ENCODE results near the gene ENTPD8.
A peak's percentile ranks its signal among the peaks of the same experiment; 100 is the strongest.
"Not testable (repeated sequence)": the region's sequence is repeated elsewhere in the genome, so short reads cannot be mapped to it uniquely, and the experiment has no call there.

The ENTPD8 gene

GRCh38 chr9:137458194-137459151 is 17.3 kb upstream of the ENTPD8 start:
- no peak for DNase-seq (ENCODE audit: low spot score)

GRCh38 chr9:137457406-137458193 is 16.4 kb upstream of the ENTPD8 start:
- no peak for DNase-seq (ENCODE audit: low spot score)

- DNase-seq (ENCODE audit: low spot score) = no peak
Measured at GRCh38 chr9:137456864-137457405, 15.8 kb upstream of the ENTPD8 start.

GRCh38 chr9:137456061-137456863 is 15.1 kb upstream of the ENTPD8 start:
- DNase-seq (ENCODE audit: low spot score) = no peak

- no peak for DNase-seq (ENCODE audit: low spot score)
Measured at GRCh38 chr9:137455359-137455991, 14.3 kb upstream of the ENTPD8 start.

GRCh38 chr9:137454597-137455358 is 13.6 kb upstream of the ENTPD8 start:
- no peak for DNase-seq (ENCODE audit: low spot score)

- no peak for DNase-seq (ENCODE audit: low spot score)
Measured at GRCh38 chr9:137454145-137454596, 13.0 kb upstream of the ENTPD8 start.

GRCh38 chr9:137453643-137454081 is 12.5 kb upstream of the ENTPD8 start:
- peak; percentile 71 for DNase-seq (ENCODE audit: low spot score)

GRCh38 chr9:137452761-137453642 is 11.8 kb upstream of the ENTPD8 start:
- no peak for DNase-seq (ENCODE audit: low spot score)

GRCh38 chr9:137452006-137452760 is 11.0 kb upstream of the ENTPD8 start:
- DNase-seq (ENCODE audit: low spot score) = no peak

GRCh38 chr9:137451264-137452005 is 10.3 kb upstream of the ENTPD8 start:
- not testable (repeated sequence) for DNase-seq (ENCODE audit: low spot score)

- not testable (repeated sequence) for DNase-seq (ENCODE audit: low spot score)
Measured at GRCh38 chr9:137450539-137451222, 9.5 kb upstream of the ENTPD8 start.

GRCh38 chr9:137449931-137450538 is 8.9 kb upstream of the ENTPD8 start:
- no peak for DNase-seq (ENCODE audit: low spot score)

GRCh38 chr9:137449081-137449844 is 8.1 kb upstream of the ENTPD8 start:
- no peak for DNase-seq (ENCODE audit: low spot score)

- no peak for DNase-seq (ENCODE audit: low spot score)
Measured at GRCh38 chr9:137448602-137448962, 7.4 kb upstream of the ENTPD8 start.
